LNCAP (cell line): Measurements from ENCODE around the gene COPG2.

Experiments
- TF ChIP-seq, protein P1 (sequence below): fragments of 450-650 bp; IDR thresholded peaks from 2 replicates; pipeline ENCODE4 v1.5.1; 2017; ENCODE audit warnings: mild to moderate bottlenecking

The COPG2 gene

DNA sequence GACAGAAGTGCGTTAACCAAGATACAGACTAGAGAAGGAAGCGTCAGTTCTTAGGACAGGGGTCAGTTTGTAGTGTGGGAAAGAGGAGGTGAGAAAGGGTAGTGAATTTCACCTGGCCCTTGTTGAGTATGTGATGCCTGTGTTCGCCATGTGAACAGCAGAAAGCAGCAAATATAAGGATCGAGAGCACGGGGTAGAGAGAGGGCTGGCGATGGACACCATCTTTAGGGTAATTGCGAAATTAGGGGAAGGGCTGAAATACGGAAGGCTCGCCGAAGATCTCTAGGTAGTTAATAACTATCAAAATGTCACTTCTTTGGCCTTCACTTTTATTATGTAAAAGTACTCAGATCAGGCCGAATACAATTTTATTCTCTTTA, 182.8 kb downstream of the COPG2 start:
- TF ChIP-seq, protein P1, sequence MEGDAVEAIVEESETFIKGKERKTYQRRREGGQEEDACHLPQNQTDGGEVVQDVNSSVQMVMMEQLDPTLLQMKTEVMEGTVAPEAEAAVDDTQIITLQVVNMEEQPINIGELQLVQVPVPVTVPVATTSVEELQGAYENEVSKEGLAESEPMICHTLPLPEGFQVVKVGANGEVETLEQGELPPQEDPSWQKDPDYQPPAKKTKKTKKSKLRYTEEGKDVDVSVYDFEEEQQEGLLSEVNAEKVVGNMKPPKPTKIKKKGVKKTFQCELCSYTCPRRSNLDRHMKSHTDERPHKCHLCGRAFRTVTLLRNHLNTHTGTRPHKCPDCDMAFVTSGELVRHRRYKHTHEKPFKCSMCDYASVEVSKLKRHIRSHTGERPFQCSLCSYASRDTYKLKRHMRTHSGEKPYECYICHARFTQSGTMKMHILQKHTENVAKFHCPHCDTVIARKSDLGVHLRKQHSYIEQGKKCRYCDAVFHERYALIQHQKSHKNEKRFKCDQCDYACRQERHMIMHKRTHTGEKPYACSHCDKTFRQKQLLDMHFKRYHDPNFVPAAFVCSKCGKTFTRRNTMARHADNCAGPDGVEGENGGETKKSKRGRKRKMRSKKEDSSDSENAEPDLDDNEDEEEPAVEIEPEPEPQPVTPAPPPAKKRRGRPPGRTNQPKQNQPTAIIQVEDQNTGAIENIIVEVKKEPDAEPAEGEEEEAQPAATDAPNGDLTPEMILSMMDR = no peak

DNA sequence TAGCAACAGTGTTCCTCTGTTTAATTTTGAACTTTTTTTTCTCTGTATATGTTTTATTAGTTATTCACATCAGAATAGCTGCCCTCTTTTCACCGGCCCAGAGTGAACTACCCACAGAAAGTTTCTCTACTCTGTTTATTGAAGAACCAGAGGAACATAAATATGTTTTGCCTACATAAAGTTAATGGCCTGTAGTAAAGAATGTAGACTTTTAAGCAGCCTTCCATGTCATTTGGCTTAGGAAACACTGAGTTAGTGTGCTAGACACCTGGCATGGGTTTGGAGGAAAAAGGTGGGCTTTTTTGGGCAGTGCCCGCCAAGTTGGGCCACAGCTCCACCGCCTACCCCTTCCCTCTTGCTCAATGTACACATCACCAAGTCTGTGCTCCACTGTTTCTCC, 185.5 kb downstream of the COPG2 start:
- TF ChIP-seq, protein P1 = no peak

DNA sequence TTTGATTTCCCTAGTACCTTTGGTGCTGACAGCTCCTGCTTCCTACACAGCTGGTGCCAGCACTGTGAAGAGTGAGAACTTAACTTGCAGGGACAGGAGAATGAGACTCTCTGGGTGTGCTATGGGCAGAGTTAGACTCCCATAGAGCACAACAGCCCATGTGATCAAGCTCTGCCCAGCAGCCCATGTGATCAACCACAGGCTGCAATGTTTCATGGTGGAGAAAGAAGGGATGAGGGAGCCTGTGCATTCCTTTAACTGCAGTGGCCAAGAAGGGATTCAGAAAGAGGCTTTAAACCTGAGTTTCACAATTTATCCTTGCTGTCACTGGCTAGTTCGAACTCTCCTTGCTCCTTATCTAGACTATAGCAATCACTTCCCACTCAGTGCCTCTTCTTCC, 186.7 kb downstream of the COPG2 start:
- TF ChIP-seq, protein P1 = no peak

DNA sequence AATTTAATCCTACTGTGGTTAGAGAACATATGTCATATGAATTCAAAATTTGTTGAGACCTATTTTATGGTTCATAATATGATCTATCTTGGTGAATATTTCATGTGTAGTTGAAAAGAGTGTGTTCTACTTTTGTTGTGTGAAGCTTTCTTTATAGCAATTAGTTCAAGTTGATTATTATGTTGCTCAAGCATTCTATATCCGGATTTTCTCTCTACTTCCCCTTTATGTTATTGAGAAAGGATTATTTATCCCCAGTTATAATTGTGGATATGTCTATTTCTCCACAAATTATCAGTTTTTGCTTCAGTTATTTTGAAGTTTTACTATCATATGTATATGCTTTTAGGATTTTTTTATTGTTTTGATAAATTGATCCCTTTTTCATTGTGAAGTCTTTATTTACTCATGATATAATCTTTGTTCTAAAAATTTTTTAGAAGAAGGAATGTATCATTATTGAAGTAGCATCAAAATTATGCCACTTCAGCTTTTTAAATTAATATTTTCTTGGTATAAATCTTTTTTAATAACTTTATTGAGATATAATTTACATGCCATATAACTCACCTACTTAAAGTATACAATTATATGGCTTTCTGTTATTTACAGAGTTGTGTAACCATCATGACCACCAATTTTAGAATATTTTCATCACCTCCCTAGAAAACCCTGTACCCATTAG, 188.7 kb downstream of the COPG2 start:
- TF ChIP-seq, protein P1 = no peak

DNA sequence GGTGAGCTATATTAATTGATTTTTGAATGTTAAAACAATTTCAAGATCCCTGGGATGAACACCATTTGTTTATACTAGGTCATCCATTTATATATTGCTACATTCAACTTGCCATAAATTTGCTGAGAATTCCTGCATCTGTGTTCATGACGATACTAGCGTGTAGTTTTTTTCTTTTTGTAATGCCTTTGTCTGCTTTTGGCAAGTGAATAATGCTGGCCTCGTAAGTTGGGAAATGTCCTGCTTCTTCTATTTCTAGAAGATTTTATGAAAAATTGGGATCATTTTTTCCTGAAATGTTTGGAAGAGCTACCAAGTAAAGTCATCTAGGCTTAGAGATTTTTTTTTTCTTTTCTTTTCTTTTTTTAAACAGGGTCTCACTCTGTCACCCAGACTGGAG, 189.6 kb downstream of the COPG2 start:
- TF ChIP-seq, protein P1 = no peak

DNA sequence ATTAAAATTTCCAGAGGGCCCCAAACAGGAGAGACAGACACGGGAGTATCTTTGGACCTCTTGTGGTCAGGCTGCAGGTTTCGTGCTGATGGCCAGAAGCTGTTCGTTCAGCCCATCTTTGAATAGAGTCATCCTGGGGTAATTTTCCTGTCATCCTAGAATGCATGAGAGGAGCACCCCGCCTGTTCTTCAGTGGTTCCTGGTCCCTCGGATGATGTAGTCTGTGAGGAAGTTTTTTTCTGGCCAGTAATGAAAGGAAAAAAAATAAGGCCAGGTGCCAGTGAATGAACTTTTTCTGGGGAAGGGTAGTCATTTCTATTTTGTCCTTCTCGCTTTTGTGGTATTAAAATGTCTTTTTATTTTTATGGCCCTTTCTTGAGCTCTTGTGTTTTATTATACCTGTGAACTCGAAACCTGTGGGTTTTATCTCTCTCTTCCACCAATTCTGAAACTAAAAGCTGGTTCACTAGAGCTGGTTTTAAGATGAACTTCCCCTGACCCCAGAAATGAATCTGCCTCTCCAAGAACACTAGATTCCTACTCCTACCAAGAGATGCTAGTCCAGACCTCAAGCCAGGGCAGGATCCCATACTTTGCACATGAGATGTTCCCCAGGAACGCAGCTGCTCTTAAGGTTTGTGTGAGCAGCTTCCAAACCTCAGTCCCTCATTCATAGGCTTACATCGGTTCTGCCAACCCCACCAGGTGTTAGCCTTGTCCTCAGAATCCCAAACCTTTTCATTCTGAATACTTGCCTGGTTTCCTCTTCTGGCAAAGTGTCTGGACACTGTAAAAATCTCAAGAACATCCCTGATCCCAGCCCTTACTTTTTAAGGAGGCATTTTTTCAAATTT, 192.0 kb downstream of the COPG2 start:
- TF ChIP-seq, protein P1 = no peak

DNA sequence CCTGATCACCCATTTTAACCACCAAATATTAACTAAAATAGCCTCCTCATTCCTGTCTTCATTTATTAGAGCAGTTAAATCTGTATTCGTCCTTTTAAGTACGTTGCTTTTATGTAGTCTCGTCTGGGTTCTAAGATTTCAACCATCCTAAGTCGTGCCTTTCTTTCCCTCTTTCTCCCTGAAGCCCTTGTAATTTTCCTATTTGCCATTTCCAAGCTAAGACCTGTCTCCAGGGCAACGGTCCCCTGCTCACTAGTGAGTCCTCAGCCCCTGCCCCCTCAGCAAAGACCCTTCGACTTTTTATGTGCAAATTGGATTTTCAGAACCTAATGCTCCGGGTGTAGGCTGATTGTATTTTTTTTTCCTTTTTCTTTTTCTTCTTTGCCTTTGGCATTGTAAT, 192.8 kb downstream of the COPG2 start:
- TF ChIP-seq, protein P1 = no peak
